Measurements from ENCODE around the gene MSANTD1.

MSANTD1 gene

GRCh38 chr4:3303923-3304710 is 55.2 kb downstream of the MSANTD1 start:
- Mint-ChIP-seq H3K27ac (no peak overlapping the region), H3K27me3 (no peaks in the 10 kb centered on the region), H3K4me1 (peaks cover 72% of the 10 kb centered on the region), H3K9me3 (no peaks in the 10 kb centered on the region), H3K4me3 (peak overlapping the region; percentile 90), H3K36me3 (no peaks in the 10 kb centered on the region)

- peaks cover 63% of the 10 kb centered on the region for H3K4me1 Mint-ChIP-seq
- H3K9me3 Mint-ChIP-seq: no peaks in the 10 kb centered on the region
- peak overlapping the region; percentile 59 for H3K27ac Mint-ChIP-seq
- no peak overlapping the region for H3K4me3 Mint-ChIP-seq
- no peaks in the 10 kb centered on the region for H3K27me3 Mint-ChIP-seq
- no peaks in the 10 kb centered on the region for H3K36me3 Mint-ChIP-seq
These were observed 56.1 kb downstream of the MSANTD1 start for GRCh38 chr4:3304831-3305609.

- peak overlapping the region; percentile 62 for H3K27ac Mint-ChIP-seq
- H3K4me1 Mint-ChIP-seq: peaks cover 60% of the 10 kb centered on the region
- no peaks in the 10 kb centered on the region for H3K27me3 Mint-ChIP-seq
- H3K9me3 Mint-ChIP-seq: no peaks in the 10 kb centered on the region
- no peaks in the 10 kb centered on the region for H3K36me3 Mint-ChIP-seq
- peak overlapping the region; percentile 15 for H3K4me3 Mint-ChIP-seq
These were observed 56.8 kb downstream of the MSANTD1 start for GRCh38 chr4:3305610-3306371.

Data from activated naive CD4-positive, alpha-beta T cell treated with anti-CD3 and anti-CD28 coated beads, Interleukin-2, amount 50 U/mL, for 24 hours (primary cell).